Measurements from ENCODE around the gene DLGAP1.

Gene DLGAP1

GRCh38 chr18:3816610-3817363, 638.3 kb downstream of the DLGAP1 start:
- Mint-ChIP-seq H3K27ac (no peak overlapping the region), H3K36me3 (no peaks in the 10 kb centered on the region), H3K4me1 (no peaks in the 10 kb centered on the region), H3K27me3 (peaks cover 13% of the 10 kb centered on the region), H3K4me3 (no peak overlapping the region), H3K9me3 (no peaks in the 10 kb centered on the region)

GRCh38 chr18:3815991-3816390, 639.1 kb downstream of the DLGAP1 start:
- H3K27ac Mint-ChIP-seq, result no peak overlapping the region
- H3K4me1 Mint-ChIP-seq, result no peaks in the 10 kb centered on the region
- no peak overlapping the region for H3K4me3 Mint-ChIP-seq
- H3K36me3 Mint-ChIP-seq, result no peaks in the 10 kb centered on the region
- H3K9me3 Mint-ChIP-seq, result no peaks in the 10 kb centered on the region
- peaks cover 11% of the 10 kb centered on the region for H3K27me3 Mint-ChIP-seq

- H3K36me3 Mint-ChIP-seq, result no peaks in the 10 kb centered on the region
- H3K4me1 Mint-ChIP-seq, result no peaks in the 10 kb centered on the region
- no peak overlapping the region for H3K27ac Mint-ChIP-seq
- no peaks in the 10 kb centered on the region for H3K9me3 Mint-ChIP-seq
- peaks cover 9% of the 10 kb centered on the region for H3K27me3 Mint-ChIP-seq
- no peak overlapping the region for H3K4me3 Mint-ChIP-seq
Observed at GRCh38 chr18:3814816-3815215, 640.3 kb downstream of the DLGAP1 start.

- Mint-ChIP-seq H3K4me1 (no peaks in the 10 kb centered on the region), H3K27me3 (peaks cover 4% of the 10 kb centered on the region), H3K4me3 (no peak overlapping the region), H3K27ac (no peak overlapping the region), H3K36me3 (no peaks in the 10 kb centered on the region), H3K9me3 (no peaks in the 10 kb centered on the region)
Observed at GRCh38 chr18:3810296-3810695, 644.8 kb downstream of the DLGAP1 start.

GRCh38 chr18:3808985-3809780, 645.9 kb downstream of the DLGAP1 start:
- H3K27ac Mint-ChIP-seq, result no peak overlapping the region
- no peaks in the 10 kb centered on the region for H3K9me3 Mint-ChIP-seq
- no peak overlapping the region for H3K4me3 Mint-ChIP-seq
- no peaks in the 10 kb centered on the region for H3K36me3 Mint-ChIP-seq
- peaks cover 2% of the 10 kb centered on the region for H3K27me3 Mint-ChIP-seq
- H3K4me1 Mint-ChIP-seq, result no peaks in the 10 kb centered on the region

GRCh38 chr18:3806656-3807055, 648.5 kb downstream of the DLGAP1 start:
- Mint-ChIP-seq H3K36me3 (no peaks in the 10 kb centered on the region), H3K9me3 (no peaks in the 10 kb centered on the region), H3K27ac (no peak overlapping the region), H3K27me3 (peaks cover 2% of the 10 kb centered on the region), H3K4me3 (no peak overlapping the region), H3K4me1 (no peaks in the 10 kb centered on the region)

- H3K36me3 Mint-ChIP-seq, result no peaks in the 10 kb centered on the region
- no peak overlapping the region for H3K27ac Mint-ChIP-seq
- H3K4me1 Mint-ChIP-seq, result no peaks in the 10 kb centered on the region
- no peaks in the 10 kb centered on the region for H3K9me3 Mint-ChIP-seq
- peaks cover 1% of the 10 kb centered on the region for H3K27me3 Mint-ChIP-seq
- H3K4me3 Mint-ChIP-seq, result no peak overlapping the region
Observed at GRCh38 chr18:3804336-3804735, 650.8 kb downstream of the DLGAP1 start.

- no peaks in the 10 kb centered on the region for H3K4me1 Mint-ChIP-seq
- H3K27ac Mint-ChIP-seq, result no peak overlapping the region
- H3K9me3 Mint-ChIP-seq, result no peaks in the 10 kb centered on the region
- no peak overlapping the region for H3K4me3 Mint-ChIP-seq
- H3K27me3 Mint-ChIP-seq, result peaks cover 1% of the 10 kb centered on the region
- H3K36me3 Mint-ChIP-seq, result no peaks in the 10 kb centered on the region
Observed at GRCh38 chr18:3803350-3803749, 651.8 kb downstream of the DLGAP1 start.

- H3K27ac Mint-ChIP-seq, result no peak overlapping the region
Observed at GRCh38 chr18:3799515-3799914, 655.6 kb downstream of the DLGAP1 start.

GRCh38 chr18:3798032-3798431, 657.1 kb downstream of the DLGAP1 start:
- Mint-ChIP-seq H3K9me3 (no peaks in the 10 kb centered on the region), H3K36me3 (no peaks in the 10 kb centered on the region), H3K4me3 (no peak overlapping the region), H3K27me3 (peaks cover 8% of the 10 kb centered on the region), H3K27ac (no peak overlapping the region), H3K4me1 (no peaks in the 10 kb centered on the region)

More at GRCh38 chr18:3799515-3799914, 655.6 kb downstream of the DLGAP1 start:
- H3K36me3 Mint-ChIP-seq, result no peaks in the 10 kb centered on the region
- H3K4me3 Mint-ChIP-seq, result no peak overlapping the region
- no peaks in the 10 kb centered on the region for H3K4me1 Mint-ChIP-seq
- no peaks in the 10 kb centered on the region for H3K9me3 Mint-ChIP-seq
- H3K27me3 Mint-ChIP-seq, result peaks cover 8% of the 10 kb centered on the region

GRCh38 chr18:3796434-3796833, 658.7 kb downstream of the DLGAP1 start:
- Mint-ChIP-seq H3K27ac (no peak overlapping the region), H3K36me3 (no peaks in the 10 kb centered on the region), H3K4me3 (no peak overlapping the region), H3K4me1 (no peaks in the 10 kb centered on the region), H3K27me3 (peaks cover 8% of the 10 kb centered on the region), H3K9me3 (no peaks in the 10 kb centered on the region)

- peaks cover 6% of the 10 kb centered on the region for H3K27me3 Mint-ChIP-seq
- no peak overlapping the region for H3K27ac Mint-ChIP-seq
- no peaks in the 10 kb centered on the region for H3K4me1 Mint-ChIP-seq
- H3K36me3 Mint-ChIP-seq, result no peaks in the 10 kb centered on the region
- H3K9me3 Mint-ChIP-seq, result no peaks in the 10 kb centered on the region
- no peak overlapping the region for H3K4me3 Mint-ChIP-seq
Observed at GRCh38 chr18:3794537-3795348, 660.4 kb downstream of the DLGAP1 start.

- Mint-ChIP-seq H3K36me3 (no peaks in the 10 kb centered on the region), H3K27me3 (peaks cover 9% of the 10 kb centered on the region), H3K4me3 (no peak overlapping the region), H3K27ac (no peak overlapping the region), H3K9me3 (no peaks in the 10 kb centered on the region), H3K4me1 (no peaks in the 10 kb centered on the region)
Observed at GRCh38 chr18:3793545-3793944, 661.6 kb downstream of the DLGAP1 start.

- Mint-ChIP-seq H3K27me3 (peaks cover 11% of the 10 kb centered on the region), H3K4me3 (no peak overlapping the region), H3K36me3 (no peaks in the 10 kb centered on the region), H3K27ac (no peak overlapping the region), H3K4me1 (no peaks in the 10 kb centered on the region), H3K9me3 (no peaks in the 10 kb centered on the region)
Observed at GRCh38 chr18:3793111-3793510, 662.0 kb downstream of the DLGAP1 start.

- Mint-ChIP-seq H3K27ac (no peak overlapping the region), H3K9me3 (no peaks in the 10 kb centered on the region), H3K27me3 (peaks cover 12% of the 10 kb centered on the region), H3K36me3 (no peaks in the 10 kb centered on the region), H3K4me1 (no peaks in the 10 kb centered on the region), H3K4me3 (no peak overlapping the region)
Observed at GRCh38 chr18:3792711-3793110, 662.4 kb downstream of the DLGAP1 start.

GRCh38 chr18:3791238-3791637, 663.9 kb downstream of the DLGAP1 start:
- Mint-ChIP-seq H3K9me3 (no peaks in the 10 kb centered on the region), H3K4me1 (no peaks in the 10 kb centered on the region), H3K27ac (no peak overlapping the region), H3K36me3 (no peaks in the 10 kb centered on the region), H3K27me3 (peaks cover 18% of the 10 kb centered on the region), H3K4me3 (no peak overlapping the region)

Data from activated naive CD4-positive, alpha-beta T cell treated with anti-CD3 and anti-CD28 coated beads, Interleukin-2, amount 50 U/mL, for 24 hours (primary cell).